K562 (cell line): ENCODE data around the gene EMP2.

ENCODE experiments used
- ATF7 ChIP-seq: fragments of 450-650 bp; IDR thresholded peaks from 2 replicates; pipeline ENCODE4 v1.7.1; 2014; ENCODE audit warnings: mild to moderate bottlenecking, moderate library complexity
- CTCF ChIP-seq, 3 experiments: IDR thresholded peaks in 2 of 3; conservative IDR thresholded peaks in 1 of 3; 2 replicates each; pipeline ENCODE4 v1.5.1; 2011 to 2012; ENCODE audit warnings: low read length in 3 of 3, mild to moderate bottlenecking in 3 of 3, control low read depth in 2 of 3, improper control_type of control experiment in 1 of 3, inconsistent platforms in 1 of 3, low read depth in 1 of 3, mixed read lengths in 1 of 3, moderate library complexity in 1 of 3; ENCODE audit not compliant: insufficient read depth in 2 of 3
- JUND ChIP-seq, 2 experiments: IDR thresholded peaks; 2 replicates in 1 of 2; 3 replicates in 1 of 2; pipeline ENCODE4 v1.6.1; 2011; ENCODE audit warnings: borderline replicate concordance in 2 of 2, low read depth in 2 of 2, low read length in 2 of 2, improper control_type of control experiment in 1 of 2, missing biosample characterization in 1 of 2, missing genetic modification characterization in 1 of 2, missing genetic modification reagents in 1 of 2
- MXI1 ChIP-seq: IDR thresholded peaks from 2 replicates; pipeline ENCODE4 v1.6.1; 2011; ENCODE audit warnings: low read depth, mild to moderate bottlenecking, improper control_type of control experiment, low read length

GRCh38 chr16:10497132-10498101 is 83.0 kb downstream of the EMP2 start:
- TF ChIP-seq MXI1: peak; percentile 58; the same call in 1 of the 2 replicates
- peak; percentile 44; the same call in 1 of the 2 replicates for TF ChIP-seq ATF7
- no peak for TF ChIP-seq CTCF (IDR thresholded peaks at IDR 0.05 in 2 of 3, conservative IDR thresholded peaks at IDR 0.05 in 1 of 3; ENCODE audit: insufficient read depth in 2 of 3, low read depth in 1 of 3, low read length in 3 of 3)
- TF ChIP-seq JUND (IDR thresholded peaks at IDR 0.05; ENCODE audit: borderline replicate concordance, low read depth, low read length): peak; percentile 94
- peak; percentile 90; the same call in 2 of the 3 replicates for TF ChIP-seq JUND (tag; IDR thresholded peaks at IDR 0.05; ENCODE audit: borderline replicate concordance, low read depth, low read length)
